HEK293 (cell line): ENCODE data around the gene CD2AP.
"Not testable (repeated sequence)": the region's sequence is repeated elsewhere in the genome, so short reads cannot be mapped to it uniquely, and the experiment has no call there.

Source experiments
- CTCF ChIA-PET: fragments of 350-600 bp; formaldehyde crosslinking; extraction: SDS; loops from one replicate; lab custom pipeline; 2021; ENCODE audit warnings: antibody characterized with exemption; lab: Yijun Ruan, JAX
- POLR2A ChIA-PET: fragments of 300-600 bp; formaldehyde crosslinking; extraction: SDS; loops from one replicate; lab custom pipeline; 2020; ENCODE audit warnings: antibody characterized with exemption, inconsistent platforms; lab: Yijun Ruan, JAX
- H3K27ac ChIP-seq: fragments of 200-500 bp; sonication (Bioruptor generic); 2 replicates; pipeline ENCODE4 v1.5.1; 2014; ENCODE audit warnings: low read depth, low read length, control low read depth, inconsistent platforms; ENCODE audit errors: extremely low read depth
- H3K36me3 ChIP-seq, 2 experiments: fragments of 200-500 bp in 1 of 2; sonication (Bioruptor generic) in 1 of 2; 1 replicate in 1 of 2; 2 replicates in 1 of 2; pipeline ENCODE4 v1.5.1; 2014 to 2017; ENCODE audit warnings: inconsistent platforms in 2 of 2, low read length in 2 of 2; ENCODE audit not compliant: control insufficient read depth in 2 of 2, insufficient read depth in 1 of 2
- H3K4me1 ChIP-seq: fragments of 200-500 bp; sonication (Bioruptor generic); 2 replicates; pipeline ENCODE4 v1.5.1; 2014; ENCODE audit warnings: mild to moderate bottlenecking, low read length, inconsistent platforms; ENCODE audit not compliant: control insufficient read depth, insufficient read depth
- H3K4me3 ChIP-seq: 2 replicates; pipeline ENCODE4 v1.5.1; 2011; ENCODE audit warnings: low read depth, mild to moderate bottlenecking, control low read depth, low read length, moderate library complexity
- H3K9me3 ChIP-seq: fragments of 200-500 bp; sonication (Bioruptor generic); 2 replicates; pipeline ENCODE4 v1.5.1; 2014; ENCODE audit warnings: low read depth, low read length, inconsistent platforms; ENCODE audit not compliant: control insufficient read depth, insufficient read depth
- GLIS1 ChIP-seq: fragments of 450-650 bp; formaldehyde crosslinking; IDR thresholded peaks from 2 replicates; pipeline ENCODE4 v1.5.1; 2016; ENCODE audit warnings: missing biosample characterization, missing genetic modification characterization
- KLF7 ChIP-seq: fragments of 450-650 bp; formaldehyde crosslinking; IDR thresholded peaks from 2 replicates; pipeline ENCODE4 v1.5.1; 2016; ENCODE audit warnings: missing biosample characterization, missing genetic modification characterization, borderline replicate concordance
- OSR2 ChIP-seq: fragments of 450-650 bp; formaldehyde crosslinking; IDR thresholded peaks from 2 replicates; pipeline ENCODE4 v1.5.1; 2016; ENCODE audit warnings: missing biosample characterization, missing genetic modification characterization
- ZFHX2 ChIP-seq: fragments of 450-650 bp; formaldehyde crosslinking; conservative IDR thresholded peaks from 2 replicates; pipeline ENCODE4 v1.5.1; 2016; ENCODE audit warnings: missing biosample characterization, missing genetic modification characterization
- ZFP3 ChIP-seq: fragments of 450-650 bp; formaldehyde crosslinking; IDR thresholded peaks from 2 replicates; pipeline ENCODE4 v1.5.1; 2016; ENCODE audit warnings: low read depth, missing biosample characterization, missing genetic modification characterization
- ZIC2 ChIP-seq: fragments of 450-650 bp; formaldehyde crosslinking; IDR thresholded peaks from 2 replicates; pipeline ENCODE4 v1.5.1; 2016; ENCODE audit warnings: missing biosample characterization, missing genetic modification characterization
- ZNF114 ChIP-seq: fragments of 450-650 bp; formaldehyde crosslinking; IDR thresholded peaks from 2 replicates; pipeline ENCODE4 v1.5.0; 2017; ENCODE audit warnings: missing biosample characterization, missing genetic modification characterization
- ZNF121 ChIP-seq: fragments of 450-650 bp; formaldehyde crosslinking; IDR thresholded peaks from 2 replicates; pipeline ENCODE4 v1.5.1; 2016; ENCODE audit warnings: missing biosample characterization, missing genetic modification characterization
- ZNF146 ChIP-seq: fragments of 450-650 bp; formaldehyde crosslinking; IDR thresholded peaks from 2 replicates; pipeline ENCODE4 v1.5.1; 2016; ENCODE audit warnings: missing biosample characterization, missing genetic modification characterization
- ZNF221 ChIP-seq: fragments of 450-650 bp; formaldehyde crosslinking; IDR thresholded peaks from 2 replicates; pipeline ENCODE4 v1.5.1; 2017; ENCODE audit warnings: missing biosample characterization, missing genetic modification characterization, borderline replicate concordance
- ZNF24 ChIP-seq: fragments of 450-650 bp; formaldehyde crosslinking; IDR thresholded peaks from 2 replicates; pipeline ENCODE4 v1.5.1; 2016; ENCODE audit warnings: missing biosample characterization, missing genetic modification characterization
- ZNF302 ChIP-seq: fragments of 450-650 bp; formaldehyde crosslinking; IDR thresholded peaks from 2 replicates; pipeline ENCODE4 v1.5.1; 2016; ENCODE audit warnings: missing biosample characterization, missing genetic modification characterization, low read depth
- ZNF341 ChIP-seq: fragments of 450-650 bp; formaldehyde crosslinking; IDR thresholded peaks from 2 replicates; pipeline ENCODE4; 2016; ENCODE audit warnings: low read depth, missing biosample characterization, missing genetic modification characterization
- ZNF416 ChIP-seq: fragments of 450-650 bp; formaldehyde crosslinking; IDR thresholded peaks from 2 replicates; pipeline ENCODE4 v1.5.1; 2016; ENCODE audit warnings: missing biosample characterization, missing genetic modification characterization
- ZNF558 ChIP-seq: fragments of 450-650 bp; formaldehyde crosslinking; IDR thresholded peaks from 2 replicates; pipeline ENCODE4 v1.5.1; 2016; ENCODE audit warnings: missing biosample characterization, missing genetic modification characterization
- ZNF596 ChIP-seq: fragments of 450-650 bp; IDR thresholded peaks from 2 replicates; pipeline ENCODE4 v1.5.0; 2018; ENCODE audit warnings: missing biosample characterization, mild to moderate bottlenecking, missing genetic modification characterization, moderate library complexity
- ZNF837 ChIP-seq: fragments of 450-650 bp; formaldehyde crosslinking; IDR thresholded peaks from 2 replicates; pipeline ENCODE4 v1.5.1; 2016; ENCODE audit warnings: missing biosample characterization, missing genetic modification characterization
- TF ChIP-seq, protein P1 (sequence below): fragments of 450-650 bp; formaldehyde crosslinking; IDR thresholded peaks from 2 replicates; pipeline ENCODE4 v1.5.1; 2016; ENCODE audit warnings: missing biosample characterization, missing genetic modification characterization
- TF ChIP-seq, protein P2 (sequence below): fragments of 450-650 bp; formaldehyde crosslinking; IDR thresholded peaks from 2 replicates; pipeline ENCODE4 v1.5.1; 2016; ENCODE audit warnings: missing biosample characterization, missing genetic modification characterization
- TF ChIP-seq, protein P3 (sequence below): fragments of 450-650 bp; formaldehyde crosslinking; optimal IDR thresholded peaks from 2 replicates; pipeline ENCODE3; 2016; ENCODE audit warnings: missing biosample characterization, mild to moderate bottlenecking, missing genetic modification characterization
- TF ChIP-seq, protein P4 (sequence below): fragments of 450-650 bp; formaldehyde crosslinking; IDR thresholded peaks from 2 replicates; pipeline ENCODE4 v1.5.1; 2016; ENCODE audit warnings: missing biosample characterization, missing genetic modification characterization

The CD2AP gene

DNA sequence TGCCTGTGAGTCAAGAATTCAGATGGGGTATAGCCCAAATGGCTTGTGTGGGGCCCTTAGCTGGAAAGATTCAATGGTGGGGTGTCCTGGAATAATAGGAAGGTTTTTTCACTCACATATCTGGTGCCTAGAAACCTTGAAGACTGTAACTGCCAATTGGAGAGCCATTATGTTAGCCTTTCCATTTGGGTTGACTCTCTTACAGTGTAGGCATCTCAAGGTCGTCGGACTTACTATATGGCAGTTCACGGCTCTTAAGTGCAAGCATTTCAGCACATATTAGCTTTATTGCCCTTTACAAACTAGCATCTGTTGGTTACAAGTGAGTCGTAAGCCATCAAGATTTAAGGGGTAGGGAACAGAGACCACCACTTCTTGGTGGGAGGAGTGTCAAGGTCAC is 74.1 kb downstream of the CD2AP start (continued):
- no peak for TF ChIP-seq KLF7 (tag by site-specific recombination)
- no peak for TF ChIP-seq ZNF416 (tag by site-specific recombination)

DNA sequence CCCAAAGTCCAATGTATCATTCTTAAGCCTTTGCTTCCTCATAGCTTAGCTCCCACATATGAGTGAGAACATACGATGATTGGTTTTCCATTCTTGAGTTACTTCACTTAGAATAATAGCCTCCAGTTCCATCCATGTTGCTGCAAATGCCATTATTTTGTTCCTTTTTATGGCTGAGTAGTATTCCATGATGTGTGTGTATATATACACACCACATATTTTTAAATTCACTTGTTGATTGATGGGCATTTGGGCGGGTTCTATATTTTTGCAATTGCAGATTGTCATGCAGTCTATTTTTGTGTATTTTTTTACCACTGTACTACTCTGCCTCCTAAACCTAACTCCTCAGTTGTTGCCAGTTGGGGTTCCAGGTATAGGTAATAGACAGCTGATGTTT is 74.7 kb downstream of the CD2AP start:
- Histone ChIP-seq H3K27ac (no peak overlapping the region), H3K36me3 (peaks cover 4 to 15% of the 10 kb centered on the region in 2 experiments; a peak in 2 of 3 replicates), H3K4me3 (no peak overlapping the region), H3K4me1 (no peaks in the 10 kb centered on the region), H3K9me3 (no peaks in the 10 kb centered on the region)
- ChIA-PET CTCF (no interaction called here), POLR2A (no interaction called here)
- TF ChIP-seq ZFP3, result no peak
- TF ChIP-seq, protein P1, sequence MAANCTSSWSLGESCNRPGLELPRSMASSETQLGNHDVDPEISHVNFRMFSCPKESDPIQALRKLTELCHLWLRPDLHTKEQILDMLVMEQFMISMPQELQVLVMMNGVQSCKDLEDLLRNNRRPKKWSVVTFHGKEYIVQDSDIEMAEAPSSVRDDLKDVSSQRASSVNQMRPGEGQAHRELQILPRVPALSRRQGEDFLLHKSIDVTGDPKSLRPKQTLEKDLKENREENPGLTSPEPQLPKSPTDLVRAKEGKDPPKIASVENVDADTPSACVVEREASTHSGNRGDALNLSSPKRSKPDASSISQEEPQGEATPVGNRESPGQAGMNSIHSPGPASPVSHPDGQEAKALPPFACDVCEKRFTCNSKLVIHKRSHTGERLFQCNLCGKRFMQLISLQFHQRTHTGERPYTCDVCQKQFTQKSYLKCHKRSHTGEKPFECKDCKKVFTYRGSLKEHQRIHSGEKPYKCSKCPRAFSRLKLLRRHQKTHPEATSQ (tag by site-specific recombination), result no peak
- no peak for TF ChIP-seq ZNF302 (tag by site-specific recombination)
- no peak for TF ChIP-seq ZNF221
- no peak for TF ChIP-seq ZNF558 (tag by site-specific recombination)
- peak; percentile 61; the same call in 1 of the 2 replicates for TF ChIP-seq ZNF146 (tag by site-specific recombination)

DNA sequence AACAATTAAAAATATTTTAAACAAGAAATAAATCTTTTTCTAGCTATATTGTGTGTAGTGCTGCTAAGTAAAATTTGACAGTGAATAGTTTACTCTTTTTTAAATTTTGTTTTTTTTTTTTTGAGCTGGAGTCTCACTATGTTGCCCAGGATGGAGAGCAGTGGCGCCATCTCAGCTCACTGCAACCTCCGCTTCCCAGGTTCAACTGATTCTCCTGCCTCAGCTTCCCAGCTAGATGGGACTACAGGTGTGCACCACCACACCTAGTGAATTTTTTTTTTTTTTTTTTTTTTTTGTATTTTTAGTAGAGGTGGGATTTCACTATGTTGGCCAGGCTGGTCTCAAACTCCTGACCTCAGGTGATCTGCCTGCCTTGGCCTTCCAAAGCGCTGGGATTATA is 75.7 kb downstream of the CD2AP start:
- H3K4me1 ChIP-seq, H3K27ac ChIP-seq: not testable (repeated sequence)
- peaks cover 4 to 15% of the 10 kb centered on the region in 2 experiments; a peak in 2 of 3 replicates for H3K36me3 ChIP-seq
- 0 out of 2 replicates have a peak, but pooled peaks have one; percentile 32 for TF ChIP-seq ZNF121 (tag by site-specific recombination)
- TF ChIP-seq, protein P2, sequence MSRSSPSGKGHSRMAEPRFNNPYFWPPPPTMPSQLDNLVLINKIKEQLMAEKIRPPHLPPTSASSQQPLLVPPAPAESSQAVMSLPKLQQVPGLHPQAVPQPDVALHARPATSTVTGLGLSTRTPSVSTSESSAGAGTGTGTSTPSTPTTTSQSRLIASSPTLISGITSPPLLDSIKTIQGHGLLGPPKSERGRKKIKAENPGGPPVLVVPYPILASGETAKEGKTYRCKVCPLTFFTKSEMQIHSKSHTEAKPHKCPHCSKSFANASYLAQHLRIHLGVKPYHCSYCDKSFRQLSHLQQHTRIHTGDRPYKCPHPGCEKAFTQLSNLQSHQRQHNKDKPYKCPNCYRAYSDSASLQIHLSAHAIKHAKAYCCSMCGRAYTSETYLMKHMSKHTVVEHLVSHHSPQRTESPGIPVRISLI (tag by site-specific recombination), result 0 out of 2 replicates have a peak, but pooled peaks have one; percentile 58
- TF ChIP-seq, all 188 proteins: peak for 2; not testable (repeated sequence) for 186
- ChIA-PET CTCF (interaction anchor here (0.6 kb wide), 1 partner anchor 13 kb away, joined by 4 read pairs; no protein-coding TSS in a partner anchor), POLR2A (interaction anchor here (0.6 to 0.9 kb wide), 2 partner anchors 67 to 76 kb away, joined by 3 read pairs; partner anchors contain the start of gene CD2AP)
- H3K9me3 ChIP-seq, H3K4me3 ChIP-seq: not testable (repeated sequence)

DNA sequence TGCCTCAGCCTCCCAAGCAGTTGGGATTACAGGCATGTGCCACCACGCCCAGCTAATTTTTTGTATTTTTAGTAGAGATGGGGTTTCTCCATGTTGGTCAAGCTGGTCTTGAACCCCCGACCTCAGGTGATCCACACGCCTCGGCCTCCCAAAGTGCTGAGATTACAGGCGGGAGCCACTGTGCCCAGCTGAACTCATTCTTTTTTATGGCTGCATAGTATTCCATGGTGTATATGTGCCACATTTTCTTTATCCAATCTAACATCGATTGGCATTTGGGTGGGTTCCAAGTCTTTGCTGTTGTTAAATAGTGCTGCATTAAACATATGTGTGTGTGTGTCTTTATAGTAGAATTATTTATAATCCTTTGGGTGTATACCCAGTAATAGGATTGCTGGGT is 78.9 kb downstream of the CD2AP start:
- not testable (repeated sequence) for H3K27ac ChIP-seq, H3K4me1 ChIP-seq, H3K4me3 ChIP-seq, H3K9me3 ChIP-seq
- POLR2A ChIA-PET, result interaction anchor here (1.3 kb wide), 1 partner anchor 78 kb away, joined by 3 read pairs; no protein-coding TSS in a partner anchor
- peaks cover 4 to 15% of the 10 kb centered on the region in 2 experiments; a peak in 2 of 3 replicates for H3K36me3 ChIP-seq
- CTCF ChIA-PET, result interaction anchor here (0.6 kb wide), 2 partner anchors 12 to 74 kb away, joined by 3 read pairs; no protein-coding TSS in a partner anchor
- peak; percentile 90 for TF ChIP-seq ZNF146 (tag by site-specific recombination)

DNA sequence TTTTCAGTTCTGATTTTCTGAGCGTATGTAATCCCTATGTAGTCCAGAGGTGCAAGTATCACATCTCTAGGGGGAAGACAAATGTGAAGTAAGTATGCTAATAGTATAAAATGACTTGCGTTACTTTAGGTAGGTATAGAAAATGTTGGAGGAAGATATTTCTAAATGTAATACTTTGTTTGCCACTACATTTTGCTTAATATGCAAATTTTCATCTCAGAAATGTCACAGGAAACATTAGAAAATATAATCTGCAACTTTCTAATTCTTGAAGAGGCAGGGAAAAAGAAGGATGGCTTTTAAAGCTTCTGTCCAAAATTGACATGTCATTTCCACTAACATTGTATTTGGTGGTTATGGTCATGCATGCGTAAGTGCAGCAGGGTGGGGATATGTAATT is 85.6 kb downstream of the CD2AP start:
- peaks cover 3% of the 10 kb centered on the region; the same call in 1 of the 2 replicates for H3K4me1 ChIP-seq
- no peak overlapping the region for H3K4me3 ChIP-seq
- ChIA-PET CTCF (interaction anchor here (1.3 kb wide), 1 partner anchor 12 kb away, joined by 4 read pairs; no protein-coding TSS in a partner anchor), POLR2A (interaction anchor here (1.7 kb wide), 1 partner anchor 85 kb away, joined by 4 read pairs; no protein-coding TSS in a partner anchor)
- peaks cover 0 to 4% of the 10 kb centered on the region in 2 experiments; a peak in 1 of 3 replicates for H3K36me3 ChIP-seq
- no peaks in the 10 kb centered on the region for H3K9me3 ChIP-seq
- no peak overlapping the region for H3K27ac ChIP-seq
- TF ChIP-seq ZNF114 (no peak), ZNF302 (tag by site-specific recombination) (no peak), ZNF341 (tag by site-specific recombination) (no peak), ZNF596 (tag by site-specific recombination) (no peak), ZIC2 (tag by site-specific recombination) (no peak), ZFHX2 (tag by site-specific recombination) (no peak), GLIS1 (no peak), ZNF24 (tag by site-specific recombination) (no peak), ZNF837 (no peak), OSR2 (no peak)
- TF ChIP-seq, protein P3, sequence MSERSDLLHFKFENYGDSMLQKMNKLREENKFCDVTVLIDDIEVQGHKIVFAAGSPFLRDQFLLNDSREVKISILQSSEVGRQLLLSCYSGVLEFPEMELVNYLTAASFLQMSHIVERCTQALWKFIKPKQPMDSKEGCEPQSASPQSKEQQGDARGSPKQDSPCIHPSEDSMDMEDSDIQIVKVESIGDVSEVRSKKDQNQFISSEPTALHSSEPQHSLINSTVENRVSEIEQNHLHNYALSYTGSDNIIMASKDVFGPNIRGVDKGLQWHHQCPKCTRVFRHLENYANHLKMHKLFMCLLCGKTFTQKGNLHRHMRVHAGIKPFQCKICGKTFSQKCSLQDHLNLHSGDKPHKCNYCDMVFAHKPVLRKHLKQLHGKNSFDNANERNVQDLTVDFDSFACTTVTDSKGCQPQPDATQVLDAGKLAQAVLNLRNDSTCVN (tag by site-specific recombination), result no peak
- TF ChIP-seq, protein P4, sequence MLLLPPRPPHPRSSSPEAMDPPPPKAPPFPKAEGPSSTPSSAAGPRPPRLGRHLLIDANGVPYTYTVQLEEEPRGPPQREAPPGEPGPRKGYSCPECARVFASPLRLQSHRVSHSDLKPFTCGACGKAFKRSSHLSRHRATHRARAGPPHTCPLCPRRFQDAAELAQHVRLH (tag by site-specific recombination), result no peak
- TF ChIP-seq, protein P2 (tag by site-specific recombination), result no peak
